ENCODE results near the gene BNC2. TPM values are rescaled to one million over a fixed set of nuclear protein-coding genes. Genes with fewer than 3 reads are reported as not detected.

The BNC2 gene
- total RNA-seq, 1 experiment from 2014 or later = 5.7 TPM

- TF ChIP-seq POLR2AphosphoS5 (IDR thresholded peaks at IDR 0.05; ENCODE audit: low read depth, low read length) = no peak
- TF ChIP-seq CTCF (IDR thresholded peaks at IDR 0.05) = no peak
- TF ChIP-seq SIN3A (IDR thresholded peaks at IDR 0.05; ENCODE audit: borderline replicate concordance, insufficient read depth, low read depth, low read length) = no peak
- no peak for TF ChIP-seq REST (IDR thresholded peaks at IDR 0.05; ENCODE audit: insufficient read depth in 1 of 2, low read depth in 2 of 2, low read length in 1 of 2)
- TF ChIP-seq TCF7L2 (IDR thresholded peaks at IDR 0.05; ENCODE audit: low read depth, low read length) = no peak
- intact Hi-C loops (cut with micrococcal nuclease; ENCODE audit: unreplicated experiment) = no loop called here
- no peak overlapping the region for H3K4me3 ChIP-seq (ENCODE audit: low read depth in 2 of 2, low read length in 2 of 2)
- H3K27me3 ChIP-seq (ENCODE audit: control insufficient read depth, insufficient read depth, low read length) = no peaks in the 10 kb centered on the region
- H3K9me3 ChIP-seq (ENCODE audit: control insufficient read depth, insufficient read depth, low read depth, low read length) = no peaks in the 10 kb centered on the region
- DNase-seq (ENCODE audit: low read depth, low spot score) (no peak), ATAC-seq (no peak)
- in situ Hi-C loops (cut with HindIII; ENCODE audit: low pct_unique_long_range_greater_than_20kb, low sequenced_read_pairs) = no loop called here
- BruUV-seq (replicated peaks) = no TSS peak
- no peak overlapping the region; the same call in 1 of the 2 replicates for H3K27ac ChIP-seq (ENCODE audit: low read length)
- peaks cover 6% of the 10 kb centered on the region; the same call in 1 of the 2 replicates for H3K4me1 ChIP-seq (ENCODE audit: control insufficient read depth, insufficient read depth, low read length)
- CTCF ChIA-PET = no interaction called here
- POLR2A ChIA-PET = no interaction called here
- H3K36me3 ChIP-seq (ENCODE audit: control insufficient read depth, insufficient read depth, low read length) = no peaks in the 10 kb centered on the region
Measured at GRCh38 chr9:16688814-16689213, 181.7 kb downstream of the BNC2 start.

- no peaks in the 10 kb centered on the region for H3K9me3 ChIP-seq (ENCODE audit: control insufficient read depth, insufficient read depth, low read depth, low read length)
- in situ Hi-C loops (cut with HindIII; ENCODE audit: low pct_unique_long_range_greater_than_20kb, low sequenced_read_pairs) (no loop called here), intact Hi-C loops (cut with micrococcal nuclease; ENCODE audit: unreplicated experiment) (no loop called here)
- ChIA-PET POLR2A (no interaction called here), CTCF (no interaction called here)
- H3K4me1 ChIP-seq (ENCODE audit: control insufficient read depth, insufficient read depth, low read length) = peaks cover 6% of the 10 kb centered on the region; the same call in 1 of the 2 replicates
- BruUV-seq (replicated peaks) = no TSS peak
- ATAC-seq (no peak), DNase-seq (ENCODE audit: low read depth, low spot score) (no peak)
- no peak overlapping the region for H3K27ac ChIP-seq (ENCODE audit: low read length)
- TF ChIP-seq SIN3A (IDR thresholded peaks at IDR 0.05; ENCODE audit: borderline replicate concordance, insufficient read depth, low read depth, low read length) = no peak
- no peak overlapping the region for H3K4me3 ChIP-seq (ENCODE audit: low read depth in 2 of 2, low read length in 2 of 2)
- no peaks in the 10 kb centered on the region for H3K27me3 ChIP-seq (ENCODE audit: control insufficient read depth, insufficient read depth, low read length)
- H3K36me3 ChIP-seq (ENCODE audit: control insufficient read depth, insufficient read depth, low read length) = no peaks in the 10 kb centered on the region
Measured at GRCh38 chr9:16687678-16688369, 182.6 kb downstream of the BNC2 start.

- no peak overlapping the region for H3K4me3 ChIP-seq (ENCODE audit: low read depth in 2 of 2, low read length in 2 of 2)
- TF ChIP-seq POLR2AphosphoS5 (IDR thresholded peaks at IDR 0.05; ENCODE audit: low read depth, low read length) = no peak
- no peak for TF ChIP-seq SIN3A (IDR thresholded peaks at IDR 0.05; ENCODE audit: borderline replicate concordance, insufficient read depth, low read depth, low read length)
- no peak for TF ChIP-seq TCF7L2 (IDR thresholded peaks at IDR 0.05; ENCODE audit: low read depth, low read length)
- TF ChIP-seq REST (IDR thresholded peaks at IDR 0.05; ENCODE audit: insufficient read depth in 1 of 2, low read depth in 2 of 2, low read length in 1 of 2) = no peak
- TF ChIP-seq CTCF (IDR thresholded peaks at IDR 0.05) = no peak
- H3K4me1 ChIP-seq (ENCODE audit: control insufficient read depth, insufficient read depth, low read length) = no peaks in the 10 kb centered on the region
- H3K27me3 ChIP-seq (ENCODE audit: control insufficient read depth, insufficient read depth, low read length) = no peaks in the 10 kb centered on the region
- ATAC-seq = no peak
- POLR2A ChIA-PET = no interaction called here
- no peak for DNase-seq (ENCODE audit: low read depth, low spot score)
- intact Hi-C loops (cut with micrococcal nuclease; ENCODE audit: unreplicated experiment) (no loop called here), in situ Hi-C loops (cut with HindIII; ENCODE audit: low pct_unique_long_range_greater_than_20kb, low sequenced_read_pairs) (no loop called here)
- H3K36me3 ChIP-seq (ENCODE audit: control insufficient read depth, insufficient read depth, low read length) = no peaks in the 10 kb centered on the region
- CTCF ChIA-PET = no interaction called here
- H3K9me3 ChIP-seq (ENCODE audit: control insufficient read depth, insufficient read depth, low read depth, low read length) = no peaks in the 10 kb centered on the region
- no TSS peak for BruUV-seq (replicated peaks)
- H3K27ac ChIP-seq (ENCODE audit: low read length) = no peak overlapping the region
Measured at GRCh38 chr9:16683326-16683725, 187.1 kb downstream of the BNC2 start.

All from Panc1 (cell line).